Midbrain (tissue), 1 donor: ENCODE data around the gene CHST8.

Experiments used
- DNase-seq: peaks from one replicate; lab custom pipeline; 2025; lab: John Stamatoyannopoulos, UW

Gene CHST8

GRCh38 chr19:33794683-33795369, 173.1 kb downstream of the CHST8 start:
- DNase-seq = peak; percentile 27

GRCh38 chr19:33795370-33796163, 173.8 kb downstream of the CHST8 start:
- peak; percentile 70 for DNase-seq

GRCh38 chr19:33796164-33796875, 174.6 kb downstream of the CHST8 start, which contains the start of gene KCTD15:
Gene KCTD15 (plus strand): TSS chr19:33796870. CDS start chr19:33800455, 3,585 bp downstream.
- DNase-seq = no peak

GRCh38 chr19:33797802-33798671, 176.3 kb downstream of the CHST8 start:
- peak; percentile 21 for DNase-seq

- peak; percentile 17 for DNase-seq
Measured at GRCh38 chr19:33798681-33799111, 176.9 kb downstream of the CHST8 start.

- DNase-seq = no peak
Measured at GRCh38 chr19:33799476-33799875, 177.7 kb downstream of the CHST8 start.

- DNase-seq = no peak
Measured at GRCh38 chr19:33800012-33800680, 178.4 kb downstream of the CHST8 start.

GRCh38 chr19:33801411-33801810, 179.7 kb downstream of the CHST8 start:
- no peak for DNase-seq

GRCh38 chr19:33802001-33802400, 180.2 kb downstream of the CHST8 start:
- no peak for DNase-seq

GRCh38 chr19:33802801-33803200, 181.0 kb downstream of the CHST8 start:
- DNase-seq = no peak

GRCh38 chr19:33803383-33803782, 181.6 kb downstream of the CHST8 start:
- no peak for DNase-seq

GRCh38 chr19:33804021-33804799, 182.5 kb downstream of the CHST8 start:
- DNase-seq = peak; percentile 47

- DNase-seq = no peak
Measured at GRCh38 chr19:33805313-33805712, 183.6 kb downstream of the CHST8 start.

GRCh38 chr19:33805840-33806433, 184.2 kb downstream of the CHST8 start:
- DNase-seq = no peak

GRCh38 chr19:33806434-33806881, 184.7 kb downstream of the CHST8 start:
- no peak for DNase-seq

- no peak for DNase-seq
Measured at GRCh38 chr19:33808399-33808798, 186.6 kb downstream of the CHST8 start.

- DNase-seq = no peak
Measured at GRCh38 chr19:33809960-33810359, 188.2 kb downstream of the CHST8 start.

GRCh38 chr19:33810821-33811220, 189.1 kb downstream of the CHST8 start:
- DNase-seq = no peak

GRCh38 chr19:33811246-33811645, 189.5 kb downstream of the CHST8 start:
- DNase-seq = no peak
